ENCODE results near the gene SH2B3.
"Not testable (repeated sequence)": the region's sequence is repeated elsewhere in the genome, so short reads cannot be mapped to it uniquely, and the experiment has no call there.

The SH2B3 gene

DNA sequence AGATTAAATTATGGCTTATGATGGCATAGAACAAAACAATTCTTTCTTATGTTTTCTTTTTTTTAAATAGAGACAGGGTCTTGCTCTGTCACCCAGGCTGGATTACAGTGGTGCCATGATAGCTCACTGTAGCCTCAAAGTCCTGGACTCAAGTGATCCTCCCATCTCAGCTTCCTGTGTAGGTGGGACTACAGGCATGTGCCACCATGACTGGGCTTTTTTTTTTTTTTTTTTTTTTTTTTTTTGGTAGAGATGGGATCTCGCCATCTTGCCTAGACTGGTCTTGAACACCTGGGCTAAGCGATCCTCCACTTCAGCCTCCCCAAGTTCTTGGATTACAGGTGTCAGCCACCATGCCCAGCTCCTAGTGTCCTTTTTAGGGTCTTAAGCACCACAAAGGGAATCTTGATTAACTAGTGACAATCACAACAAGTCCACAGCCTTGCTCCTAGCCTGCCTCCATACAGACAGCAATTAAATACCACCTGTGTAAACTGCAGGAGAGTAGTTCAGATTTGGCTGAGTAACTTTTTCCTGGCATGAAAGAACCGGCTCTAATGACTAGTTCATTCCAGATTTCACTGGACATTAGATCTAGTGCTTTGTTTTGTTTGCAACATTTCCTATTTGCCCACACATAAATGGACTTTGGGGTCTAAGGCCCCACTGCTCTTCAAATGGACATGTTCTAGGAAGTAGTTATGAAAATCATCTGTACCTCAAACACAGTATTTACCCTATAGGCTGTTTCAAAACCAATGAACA lies 61.6 kb downstream of the SH2B3 start:
- DNase-seq, result peak; percentile 33

- no peak for DNase-seq
Observed at GRCh38 chr12:111467857-111468241, 62.1 kb downstream of the SH2B3 start.

DNA sequence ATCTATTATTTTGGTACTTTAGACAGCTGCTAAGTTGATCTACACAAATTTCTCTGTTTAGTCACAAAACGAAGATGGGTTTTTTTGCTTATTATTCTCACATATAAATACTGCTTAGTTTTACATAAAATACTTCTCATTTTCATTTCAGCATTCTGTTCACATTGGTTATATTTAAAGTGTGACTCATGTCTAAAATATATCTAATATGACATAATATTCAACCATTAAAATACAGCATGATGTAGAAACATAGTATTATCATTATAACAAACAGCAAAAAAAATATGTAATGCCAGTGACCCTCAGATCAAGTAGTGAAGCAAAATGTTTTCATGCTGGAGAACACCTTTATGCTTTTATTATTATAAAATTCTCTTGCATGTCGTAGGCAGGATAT lies 63.7 kb downstream of the SH2B3 start:
- DNase-seq, result no peak

- DNase-seq, result peak; percentile 83
Observed at GRCh38 chr12:111471236-111471635, 65.5 kb downstream of the SH2B3 start.

GRCh38 chr12:111482462-111482861 lies 76.7 kb downstream of the SH2B3 start:
- peak; percentile 65 for DNase-seq

DNA sequence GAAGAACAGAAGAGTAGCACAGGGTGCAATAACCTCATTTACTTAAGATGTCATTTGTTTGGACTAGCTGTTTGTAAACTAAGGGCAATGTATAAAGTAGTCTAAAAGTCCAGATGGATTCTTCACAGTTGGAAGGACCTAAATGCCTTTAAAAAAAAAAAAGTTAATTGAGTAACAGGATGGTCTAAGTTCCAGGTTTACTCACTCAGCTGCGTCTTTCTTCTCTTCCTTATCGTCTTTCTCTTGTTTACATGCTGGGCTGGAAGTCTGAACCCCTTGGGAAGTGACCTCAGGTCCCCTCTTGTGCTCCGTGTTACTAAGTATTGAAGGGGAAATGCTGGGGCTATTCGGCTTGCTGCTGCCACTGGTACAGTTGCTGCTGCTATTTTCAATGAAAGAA lies 82.5 kb downstream of the SH2B3 start:
- no peak for DNase-seq

- no peak for DNase-seq
Observed at GRCh38 chr12:111488798-111489197, 83.1 kb downstream of the SH2B3 start.

- DNase-seq, result not testable (repeated sequence)
Observed at GRCh38 chr12:111492979-111493378, 87.3 kb downstream of the SH2B3 start.

DNA sequence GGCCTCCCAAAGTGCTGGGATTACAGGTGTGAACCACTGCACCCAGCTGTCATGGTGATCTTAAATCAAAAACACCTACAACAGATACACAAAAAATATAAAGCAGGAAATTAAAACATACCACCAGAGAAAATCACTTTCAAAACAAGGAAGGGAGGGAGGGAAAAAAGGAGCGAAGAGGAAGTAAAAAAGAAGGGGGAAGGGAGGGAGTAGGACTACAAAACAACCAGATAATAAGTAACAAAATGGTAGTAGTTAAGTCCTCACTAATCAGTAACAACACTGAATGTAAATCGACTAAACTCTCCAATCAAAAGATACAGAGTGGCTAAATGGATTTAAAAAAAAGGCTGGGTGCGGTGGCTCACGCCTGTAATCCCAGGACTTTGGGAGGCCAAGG lies 89.0 kb downstream of the SH2B3 start:
- DNase-seq, result no peak

All from hematopoietic multipotent progenitor cell treated with erythropoietin and hydrocortisone succinate and interleukin-3 and kit ligand, for 6 days (in vitro differentiated cells).